GM21423 (cell line): ENCODE data around the gene COL18A1.

ENCODE experiments used
- ATAC-seq: cut with Tn5 transposase; IDR thresholded peaks from one replicate; pipeline ENCODE4 v1.9.1; 2021; ENCODE audit warnings: mild to moderate bottlenecking, moderate library complexity; ENCODE audit not compliant: unreplicated experiment

The COL18A1 gene

GRCh38 chr21:45412491-45412890, 7.5 kb downstream of the COL18A1 start:
- ATAC-seq, result no peak

GRCh38 chr21:45412909-45413611, 8.1 kb downstream of the COL18A1 start:
- ATAC-seq, result no peak

- ATAC-seq, result no peak
Measured at GRCh38 chr21:45413922-45414321, 9.0 kb downstream of the COL18A1 start.

- no peak for ATAC-seq
Measured at GRCh38 chr21:45414396-45415187, 9.6 kb downstream of the COL18A1 start.

DNA sequence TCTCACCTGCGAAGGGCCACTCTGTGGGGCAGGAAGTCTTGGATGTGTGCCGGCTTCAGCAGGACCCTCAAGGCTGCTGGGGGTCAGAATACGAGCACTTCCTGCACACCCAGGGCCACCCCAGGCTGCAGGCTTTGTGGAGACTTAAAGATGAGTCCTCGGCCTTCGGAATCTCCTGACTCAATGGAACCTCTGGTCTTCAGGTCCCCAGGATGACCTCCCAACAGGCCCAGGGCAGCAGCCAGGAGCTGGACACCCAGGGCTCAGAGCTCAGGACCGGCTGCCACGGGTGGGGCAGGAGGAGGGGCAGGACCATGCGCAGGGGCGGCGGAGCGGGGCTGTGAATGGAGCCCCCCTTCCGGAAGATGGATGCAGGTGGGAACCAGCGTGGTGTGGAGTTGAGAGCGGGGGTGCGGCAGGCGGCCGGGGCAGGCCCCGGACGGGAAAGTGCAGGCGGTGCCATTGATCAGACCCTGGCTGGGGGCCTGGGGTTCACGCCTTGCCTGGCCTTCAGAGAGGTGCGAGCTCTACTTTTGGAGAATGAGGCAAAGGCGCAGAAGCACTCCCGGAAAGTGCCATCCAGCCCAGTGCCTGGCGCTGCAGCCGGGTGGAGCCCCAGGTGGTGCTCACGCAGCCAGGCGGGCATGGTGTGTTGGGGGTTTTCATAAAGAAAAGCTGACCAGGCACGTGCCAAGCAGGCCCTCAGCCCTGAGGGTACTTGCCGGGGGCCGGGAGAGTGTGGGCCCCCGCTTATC, 10.4 kb downstream of the COL18A1 start:
- no peak for ATAC-seq

GRCh38 chr21:45415943-45416611, 11.1 kb downstream of the COL18A1 start:
- no peak for ATAC-seq

GRCh38 chr21:45416620-45417019, 11.7 kb downstream of the COL18A1 start:
- no peak for ATAC-seq

- no peak for ATAC-seq
Measured at GRCh38 chr21:45417256-45417950, 12.4 kb downstream of the COL18A1 start.

DNA sequence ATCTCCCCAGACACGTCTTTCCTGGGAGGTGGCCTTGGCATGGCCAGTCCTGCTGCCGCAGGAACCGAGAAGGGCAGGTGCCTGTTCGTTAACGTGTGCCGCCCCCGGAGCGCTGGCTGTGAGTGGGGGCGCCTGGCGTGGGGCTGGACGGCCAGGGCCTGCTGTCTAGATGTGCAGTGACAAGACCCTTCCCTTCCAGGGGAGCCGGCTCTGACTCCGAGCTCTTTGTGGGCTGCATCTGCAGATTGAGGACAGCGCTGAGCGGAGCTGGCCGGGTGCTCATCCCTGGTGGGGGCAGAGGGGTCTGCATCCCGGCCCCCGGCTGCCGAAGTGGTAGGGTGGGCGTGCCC, 13.0 kb downstream of the COL18A1 start:
- ATAC-seq, result no peak

- ATAC-seq, result no peak
Measured at GRCh38 chr21:45418301-45419071, 13.5 kb downstream of the COL18A1 start.

- no peak for ATAC-seq
Measured at GRCh38 chr21:45419162-45419561, 14.2 kb downstream of the COL18A1 start.

DNA sequence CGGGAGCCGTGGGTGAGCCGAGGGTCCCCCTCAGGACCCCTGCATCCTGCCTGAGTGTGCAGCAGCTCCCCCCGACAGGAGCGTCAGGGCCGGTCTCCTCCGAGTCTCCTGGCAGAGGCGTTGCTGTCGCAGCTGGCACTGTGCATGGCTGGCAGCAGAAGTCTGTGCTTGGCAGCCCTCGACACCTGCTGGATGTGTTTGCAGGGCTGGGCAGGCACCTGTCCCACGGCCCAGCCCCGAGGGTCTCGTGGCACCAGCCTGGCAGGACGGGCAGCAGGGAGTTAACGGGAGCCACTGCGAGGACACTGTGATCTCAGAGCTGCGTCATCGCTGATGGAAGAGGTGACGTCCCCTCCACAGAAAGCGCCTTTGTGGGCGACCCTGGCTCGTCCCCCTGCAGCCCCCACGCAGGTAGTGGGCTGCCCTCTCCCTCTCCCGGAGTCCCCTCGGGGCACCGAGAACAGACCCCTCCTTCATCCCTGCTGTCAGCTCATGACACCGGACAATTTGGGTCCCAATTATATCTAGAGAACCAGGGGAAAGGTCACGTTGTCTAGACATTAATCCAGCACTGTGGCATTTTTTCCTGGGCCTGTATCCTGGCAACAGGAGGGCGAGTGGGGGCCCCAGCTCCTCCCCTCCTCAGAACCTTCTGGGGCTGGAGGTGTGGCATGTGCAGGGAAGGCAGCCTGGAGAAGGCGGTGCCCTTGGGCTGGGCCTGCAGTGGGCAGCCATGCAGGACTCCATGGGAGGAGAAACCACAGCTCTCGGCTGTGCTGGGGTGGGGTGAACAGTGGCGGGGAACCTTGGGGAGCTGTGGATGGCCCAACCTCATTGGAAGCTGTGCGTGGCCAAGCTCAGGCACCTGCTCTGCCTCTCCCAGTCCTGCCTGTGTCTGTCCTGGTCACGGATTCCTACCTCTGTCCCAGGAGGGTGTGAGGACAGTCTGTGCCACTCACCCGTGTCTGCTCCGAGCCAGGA, 15.4 kb downstream of the COL18A1 start:
- no peak for ATAC-seq

- ATAC-seq, result no peak
Measured at GRCh38 chr21:45421071-45421845, 16.3 kb downstream of the COL18A1 start.

- no peak for ATAC-seq
Measured at GRCh38 chr21:45421846-45422775, 17.1 kb downstream of the COL18A1 start.

DNA sequence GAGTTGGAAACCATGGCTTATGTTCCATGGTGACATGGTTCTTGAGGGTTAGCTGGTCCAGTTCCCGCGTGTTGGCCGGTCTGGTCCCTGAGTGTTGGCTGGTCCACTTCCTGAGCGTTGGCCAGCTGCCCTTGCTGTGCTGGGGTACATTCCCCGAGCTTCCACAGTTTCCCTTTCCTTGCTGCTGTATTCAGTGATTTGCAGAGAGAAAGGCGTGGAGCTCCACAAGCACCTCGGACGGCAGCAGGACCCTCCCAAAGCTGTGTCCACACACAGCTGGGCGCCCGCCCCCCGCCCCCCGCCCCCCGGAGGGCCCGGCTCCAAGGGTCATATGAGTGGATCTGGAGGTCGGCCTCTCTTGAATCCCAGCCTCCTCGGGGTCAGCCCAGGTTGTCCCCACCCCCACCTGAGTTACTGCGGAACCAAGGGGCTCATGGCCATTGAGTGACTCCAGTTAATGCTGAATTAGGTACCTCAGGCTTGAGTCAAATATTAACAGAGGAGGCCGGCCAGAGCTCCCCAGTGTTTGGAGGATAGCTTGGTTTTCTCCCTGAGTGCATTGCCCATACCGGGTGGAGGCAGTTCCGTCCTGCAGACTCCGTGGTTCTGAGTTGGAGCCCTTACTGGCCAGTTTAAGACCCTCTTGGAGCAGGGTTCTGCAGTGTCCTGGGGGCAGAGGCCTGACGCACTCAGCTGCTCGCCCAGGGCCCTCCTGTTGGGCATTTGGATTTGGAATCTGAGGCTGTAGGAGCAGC, 18.4 kb downstream of the COL18A1 start:
- ATAC-seq, result no peak
